T-helper 2 cell treated with Interferon-gamma antibody and Interleukin-4, amounts not matched to agents 5 μg/mL and 100 μg/mL, for 36 hours (primary cell): ENCODE results near the gene KRTAP10-10.

Experiments
- DNase-seq: peaks from one replicate; pipeline ENCODE4 v3.0.0; 2021; ENCODE audit warnings: low spot score
- H3K27ac Mint-ChIP-seq: one replicate; pipeline ENCODE4 v1.8.0; 2021; ENCODE audit warnings: mild to moderate bottlenecking, mixed read lengths
- H3K27me3 Mint-ChIP-seq: one replicate; pipeline ENCODE4 v1.8.0; 2021; ENCODE audit warnings: low read depth, mixed read lengths
- H3K36me3 Mint-ChIP-seq: one replicate; pipeline ENCODE4 v1.8.0; 2021; ENCODE audit warnings: low read depth, mixed read lengths
- H3K4me1 Mint-ChIP-seq: one replicate; pipeline ENCODE4 v1.8.0; 2021; ENCODE audit warnings: low read depth, mixed read lengths
- H3K4me3 Mint-ChIP-seq: one replicate; pipeline ENCODE4 v1.8.0; 2022; ENCODE audit warnings: mild to moderate bottlenecking, moderate library complexity, mixed read lengths
- H3K9me3 Mint-ChIP-seq: one replicate; pipeline ENCODE4 v1.8.0; 2021; ENCODE audit warnings: mixed read lengths

KRTAP10-10 gene

DNA sequence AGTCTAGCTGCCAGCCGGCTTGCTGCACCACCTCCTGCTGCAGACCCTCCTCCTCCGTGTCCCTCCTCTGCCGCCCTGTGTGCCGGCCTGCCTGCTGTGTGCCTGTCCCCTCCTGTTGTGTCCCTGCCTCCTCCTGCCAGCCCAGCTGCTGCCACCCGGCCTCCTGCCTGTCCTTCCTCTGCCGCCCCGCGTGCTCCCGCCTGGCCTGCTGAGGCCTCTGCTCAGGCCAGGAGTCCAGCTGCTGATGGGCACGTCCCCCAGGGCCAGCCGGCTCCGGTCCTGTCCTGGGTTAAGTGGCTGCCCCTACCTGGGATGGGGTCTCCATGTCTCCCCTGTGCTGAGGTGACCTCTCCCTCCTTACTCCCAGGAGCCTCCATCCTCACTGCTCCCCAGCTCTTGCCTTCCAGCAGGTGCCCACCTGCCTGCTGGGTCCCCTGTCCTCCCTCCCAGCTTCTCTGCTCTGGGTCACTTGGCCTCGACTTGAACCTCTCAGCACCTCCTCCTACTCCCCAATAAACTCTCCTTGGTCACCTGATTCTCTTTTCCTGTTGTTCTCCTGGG is 24.4 kb upstream of the KRTAP10-10 start:
- DNase-seq: no peak
- no peaks in the 10 kb centered on the region for H3K27me3 Mint-ChIP-seq
- no peaks in the 10 kb centered on the region for H3K4me1 Mint-ChIP-seq
- no peak overlapping the region for H3K4me3 Mint-ChIP-seq
- H3K36me3 Mint-ChIP-seq: no peaks in the 10 kb centered on the region
- no peak overlapping the region for H3K27ac Mint-ChIP-seq
- peaks cover 31% of the 10 kb centered on the region for H3K9me3 Mint-ChIP-seq

DNA sequence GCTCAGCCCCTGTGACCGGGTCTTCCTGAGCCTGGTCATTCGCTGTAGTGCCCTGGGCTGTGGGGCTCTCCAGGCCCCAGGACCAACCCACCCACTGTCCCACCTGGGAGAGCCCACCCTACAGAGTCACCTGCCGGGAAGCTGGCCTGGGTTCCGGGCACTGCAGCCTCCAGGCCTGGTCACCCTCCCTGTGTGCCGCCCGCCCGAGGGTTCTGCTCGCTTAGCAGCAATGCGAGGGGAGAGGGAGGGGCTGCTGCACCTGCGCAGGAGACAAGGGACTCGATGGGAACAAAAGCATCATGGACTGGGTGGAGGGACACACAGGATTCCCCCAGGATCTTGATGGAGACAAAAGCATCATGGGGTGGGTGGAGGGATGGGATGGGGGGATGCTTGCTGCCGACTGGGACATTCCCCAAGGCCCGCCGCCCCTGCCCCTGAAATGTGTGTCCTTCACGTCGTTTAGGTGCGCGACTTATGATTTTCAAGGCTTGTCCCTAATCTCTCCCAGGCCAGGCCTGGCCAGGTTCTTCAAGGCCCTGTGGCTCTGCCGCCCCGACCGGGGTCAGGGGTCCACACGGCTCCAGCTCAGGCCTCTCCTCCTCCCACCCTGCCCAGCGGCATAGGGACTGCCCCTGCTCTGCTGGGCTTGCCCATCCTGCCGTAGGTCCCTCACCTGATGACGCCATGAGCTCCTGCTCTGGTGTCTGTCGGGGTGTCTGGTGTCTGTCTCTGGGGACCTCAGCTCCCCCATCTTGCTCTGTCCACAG is 23.6 kb upstream of the KRTAP10-10 start:
- no peak for DNase-seq
- H3K9me3 Mint-ChIP-seq: peaks cover 37% of the 10 kb centered on the region
- peaks cover 4% of the 10 kb centered on the region for H3K36me3 Mint-ChIP-seq
- peaks cover under 1% of the 10 kb centered on the region for H3K4me1 Mint-ChIP-seq
- no peak overlapping the region for H3K27ac Mint-ChIP-seq
- no peak overlapping the region for H3K4me3 Mint-ChIP-seq
- no peaks in the 10 kb centered on the region for H3K27me3 Mint-ChIP-seq

DNA sequence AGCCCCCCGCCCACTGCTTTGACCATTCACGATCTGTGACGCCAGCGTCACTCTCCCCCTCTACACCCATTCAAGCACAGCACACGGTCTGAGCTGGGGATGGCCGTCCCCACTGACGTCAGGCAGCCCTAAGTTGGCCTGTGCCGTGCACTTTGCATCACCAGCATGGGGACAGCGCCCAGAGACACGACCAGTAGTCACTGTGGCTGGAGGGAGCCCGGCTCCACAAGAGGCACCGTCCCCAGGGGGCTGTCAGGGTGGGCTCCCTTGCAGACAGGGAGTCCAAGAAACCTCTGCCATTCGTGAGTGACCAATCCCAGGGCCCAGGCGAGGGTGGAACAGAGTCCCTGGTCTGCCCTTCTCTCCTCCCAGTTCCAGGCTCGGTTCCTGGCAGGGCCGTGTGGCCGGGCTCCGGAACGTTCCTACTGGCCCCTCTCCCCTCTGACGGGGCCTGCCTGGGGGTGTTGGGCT is 23.0 kb upstream of the KRTAP10-10 start:
- peaks cover 10% of the 10 kb centered on the region for H3K36me3 Mint-ChIP-seq
- H3K4me1 Mint-ChIP-seq: peaks cover 7% of the 10 kb centered on the region
- no peak overlapping the region for H3K27ac Mint-ChIP-seq
- no peak overlapping the region for H3K4me3 Mint-ChIP-seq
- no peaks in the 10 kb centered on the region for H3K27me3 Mint-ChIP-seq
- H3K9me3 Mint-ChIP-seq: peaks cover 38% of the 10 kb centered on the region
- no peak for DNase-seq

DNA sequence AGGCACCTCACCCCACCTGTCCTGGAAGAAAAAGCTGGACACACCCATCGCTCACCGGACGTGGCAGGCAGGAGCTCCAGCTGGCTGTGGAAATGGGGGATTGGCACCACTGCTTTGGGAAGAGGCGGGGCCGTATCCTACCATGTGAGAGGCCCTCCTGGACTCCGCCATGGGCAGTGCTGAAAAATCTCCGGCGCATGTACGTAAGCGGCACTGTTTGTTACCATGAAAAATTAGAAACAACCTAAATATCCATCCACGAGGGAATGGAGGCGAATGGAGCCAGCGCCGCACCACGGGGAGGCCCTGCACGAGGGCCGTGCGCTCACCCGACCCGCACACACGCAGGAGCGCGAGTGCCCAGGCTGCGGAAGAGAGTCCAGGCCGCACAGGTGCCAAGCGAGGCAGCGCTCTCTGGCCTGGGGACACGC is 22.2 kb upstream of the KRTAP10-10 start:
- no peaks in the 10 kb centered on the region for H3K27me3 Mint-ChIP-seq
- peaks cover 38% of the 10 kb centered on the region for H3K9me3 Mint-ChIP-seq
- peaks cover 18% of the 10 kb centered on the region for H3K36me3 Mint-ChIP-seq
- no peak overlapping the region for H3K27ac Mint-ChIP-seq
- no peak overlapping the region for H3K4me3 Mint-ChIP-seq
- H3K4me1 Mint-ChIP-seq: peaks cover 9% of the 10 kb centered on the region
- DNase-seq: no peak

DNA sequence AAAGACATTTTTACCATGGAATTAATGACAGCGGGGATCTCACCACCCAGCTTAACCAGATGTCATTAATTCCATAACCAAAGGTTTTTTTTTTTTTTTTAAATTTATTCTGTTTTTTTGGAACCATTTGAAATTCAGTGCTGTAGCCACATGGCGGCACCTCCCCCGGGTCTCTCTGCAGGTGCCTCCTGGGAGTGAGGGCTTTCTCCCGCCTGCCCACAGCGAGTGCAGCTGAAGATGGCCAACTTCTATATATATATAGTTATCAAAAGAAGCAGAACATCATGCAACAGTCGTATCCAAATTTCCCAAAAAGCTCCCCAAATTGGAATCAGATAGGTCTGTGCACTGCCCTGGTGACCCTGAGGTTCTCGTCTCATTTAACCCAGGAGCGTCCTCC is 21.7 kb upstream of the KRTAP10-10 start:
- H3K36me3 Mint-ChIP-seq: peaks cover 20% of the 10 kb centered on the region
- H3K27ac Mint-ChIP-seq: no peak overlapping the region
- DNase-seq: no peak
- H3K4me3 Mint-ChIP-seq: no peak overlapping the region
- H3K4me1 Mint-ChIP-seq: peaks cover 9% of the 10 kb centered on the region
- no peaks in the 10 kb centered on the region for H3K27me3 Mint-ChIP-seq
- peaks cover 39% of the 10 kb centered on the region for H3K9me3 Mint-ChIP-seq

DNA sequence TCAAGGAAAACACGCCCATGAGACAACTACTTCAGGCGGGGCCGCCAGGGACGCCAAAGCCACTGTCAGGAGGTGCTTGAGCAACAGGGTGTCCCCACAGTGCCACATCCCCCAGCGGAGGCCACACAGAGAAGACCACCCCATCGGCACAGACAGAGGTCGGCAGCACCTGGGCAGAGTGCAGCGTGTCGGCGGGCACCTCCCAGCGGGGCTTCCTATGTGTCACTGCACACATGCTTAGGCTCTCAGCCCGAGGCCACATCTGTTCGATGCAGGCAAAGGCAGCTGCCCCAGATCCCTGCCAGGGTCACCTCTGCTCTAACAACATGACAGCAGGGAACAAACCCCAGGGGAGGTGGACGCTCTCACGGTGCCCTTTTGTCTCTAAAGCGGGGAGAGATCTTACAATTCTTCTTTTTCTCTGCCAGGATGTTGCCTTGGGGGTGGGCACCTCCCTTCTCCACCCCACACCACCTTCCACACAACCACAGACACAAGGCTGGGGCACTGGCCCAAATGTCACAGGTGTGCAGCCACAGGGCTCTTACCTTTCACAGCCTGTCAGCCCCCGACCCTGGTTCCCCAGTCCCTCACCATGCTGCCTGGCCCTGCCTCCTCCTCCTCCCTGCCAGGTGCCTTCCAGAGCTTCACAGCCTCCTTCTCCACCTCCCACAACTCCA is 21.1 kb upstream of the KRTAP10-10 start:
- peaks cover 9% of the 10 kb centered on the region for H3K4me1 Mint-ChIP-seq
- H3K36me3 Mint-ChIP-seq: peaks cover 23% of the 10 kb centered on the region
- H3K9me3 Mint-ChIP-seq: peaks cover 39% of the 10 kb centered on the region
- peak overlapping the region; percentile 36 for H3K27ac Mint-ChIP-seq
- no peaks in the 10 kb centered on the region for H3K27me3 Mint-ChIP-seq
- no peak overlapping the region for H3K4me3 Mint-ChIP-seq
- DNase-seq: no peak

DNA sequence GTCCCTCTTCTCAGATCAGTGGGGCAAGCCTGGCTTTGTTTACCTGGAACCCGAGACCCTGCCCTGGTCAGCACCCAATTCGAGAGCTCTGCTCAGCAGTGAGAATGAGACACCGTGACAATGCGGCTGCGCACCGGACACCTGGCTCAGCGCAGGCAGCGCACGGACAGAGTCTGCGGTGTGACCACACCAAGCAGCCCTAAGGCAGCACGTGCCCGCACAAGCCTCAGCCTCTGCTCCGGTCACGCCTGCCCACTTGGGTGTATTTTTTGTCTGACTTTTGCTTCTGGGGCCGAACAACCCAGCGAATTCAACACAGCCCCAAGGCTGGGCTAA is 20.6 kb upstream of the KRTAP10-10 start:
- no peak overlapping the region for H3K27ac Mint-ChIP-seq
- no peak overlapping the region for H3K4me3 Mint-ChIP-seq

DNA sequence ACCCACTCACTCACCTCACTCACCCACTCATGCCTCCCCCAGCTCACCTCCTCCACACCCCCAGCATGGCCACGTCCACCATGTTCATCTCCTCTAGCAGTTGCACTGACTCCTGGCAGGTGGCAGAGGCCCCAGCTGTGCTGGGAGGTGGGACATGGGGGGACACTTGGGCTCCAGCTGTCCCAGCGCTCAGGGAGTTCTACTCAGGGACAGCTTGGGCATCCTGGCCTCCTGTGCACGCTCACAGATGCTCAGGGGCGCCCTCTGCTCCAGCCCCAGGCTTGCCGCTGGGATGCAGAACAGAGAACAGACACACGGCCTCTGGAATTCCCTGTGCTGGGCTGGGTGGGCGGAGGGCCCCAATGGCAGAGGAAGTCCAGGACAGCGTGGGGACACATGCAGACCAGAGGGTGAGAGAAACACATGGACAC is 20.1 kb upstream of the KRTAP10-10 start:
- H3K27ac Mint-ChIP-seq: no peak overlapping the region
- no peak overlapping the region for H3K4me3 Mint-ChIP-seq
- DNase-seq: no peak
- no peaks in the 10 kb centered on the region for H3K27me3 Mint-ChIP-seq
- H3K9me3 Mint-ChIP-seq: peaks cover 39% of the 10 kb centered on the region
- H3K4me1 Mint-ChIP-seq: peaks cover 9% of the 10 kb centered on the region
- H3K36me3 Mint-ChIP-seq: peaks cover 23% of the 10 kb centered on the region

More for the DNA sequence above, 20.6 kb upstream of the KRTAP10-10 start:
- Mint-ChIP-seq H3K36me3 (peaks cover 23% of the 10 kb centered on the region), H3K27me3 (no peaks in the 10 kb centered on the region), H3K9me3 (peaks cover 34% of the 10 kb centered on the region), H3K4me1 (peaks cover 9% of the 10 kb centered on the region)
- DNase-seq: no peak

DNA sequence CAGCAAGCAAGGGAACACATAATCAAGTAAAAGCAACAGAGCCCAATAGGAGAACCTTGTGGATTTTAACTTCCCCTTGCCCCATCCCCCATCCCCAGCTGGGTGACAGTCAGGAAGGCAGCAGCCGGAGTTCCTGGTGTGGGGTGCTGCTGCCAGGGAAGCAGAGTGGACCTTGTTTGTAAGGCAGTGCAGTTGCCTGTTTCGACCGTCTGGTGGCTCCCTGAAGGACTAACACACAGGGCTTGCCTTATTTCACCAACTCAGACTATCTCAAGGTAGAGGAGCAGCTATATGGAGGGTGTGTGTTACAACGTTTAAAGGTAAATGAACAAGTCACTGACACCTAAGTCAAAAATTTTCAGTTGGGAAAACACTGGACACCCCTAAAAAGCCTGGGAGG is 18.7 kb upstream of the KRTAP10-10 start:
- peaks cover 49% of the 10 kb centered on the region for H3K9me3 Mint-ChIP-seq
- peaks cover 26% of the 10 kb centered on the region for H3K36me3 Mint-ChIP-seq
- H3K4me1 Mint-ChIP-seq: peaks cover 9% of the 10 kb centered on the region
- H3K4me3 Mint-ChIP-seq: peak overlapping the region; percentile 62
- H3K27ac Mint-ChIP-seq: peak overlapping the region; percentile 73
- H3K27me3 Mint-ChIP-seq: no peaks in the 10 kb centered on the region
- no peak for DNase-seq

DNA sequence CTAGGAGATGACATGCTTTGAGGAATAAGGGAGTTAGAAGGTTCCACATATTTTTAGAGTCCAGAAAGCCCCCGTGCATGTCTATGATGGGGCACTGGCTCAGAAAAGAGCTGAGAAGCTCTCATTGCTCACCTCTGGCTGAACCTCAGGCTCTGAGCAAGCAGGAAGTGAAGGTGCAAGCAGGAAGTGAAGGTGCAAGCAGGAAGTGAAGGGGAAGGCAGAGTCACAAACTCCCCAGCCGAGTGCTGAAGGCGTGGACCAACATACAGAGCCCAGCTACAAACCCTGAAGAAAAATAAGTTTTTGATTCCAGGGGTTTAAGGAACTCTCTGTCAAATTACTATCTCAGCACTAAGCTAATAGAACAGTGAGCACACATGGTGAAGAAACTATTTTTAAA is 18.2 kb upstream of the KRTAP10-10 start:
- H3K27me3 Mint-ChIP-seq: peaks cover under 1% of the 10 kb centered on the region
- H3K9me3 Mint-ChIP-seq: peaks cover 53% of the 10 kb centered on the region
- H3K4me3 Mint-ChIP-seq: peak overlapping the region; percentile 62
- H3K27ac Mint-ChIP-seq: peak overlapping the region; percentile 73
- peaks cover 26% of the 10 kb centered on the region for H3K36me3 Mint-ChIP-seq
- peak; percentile 15 for DNase-seq
- H3K4me1 Mint-ChIP-seq: peaks cover 9% of the 10 kb centered on the region

DNA sequence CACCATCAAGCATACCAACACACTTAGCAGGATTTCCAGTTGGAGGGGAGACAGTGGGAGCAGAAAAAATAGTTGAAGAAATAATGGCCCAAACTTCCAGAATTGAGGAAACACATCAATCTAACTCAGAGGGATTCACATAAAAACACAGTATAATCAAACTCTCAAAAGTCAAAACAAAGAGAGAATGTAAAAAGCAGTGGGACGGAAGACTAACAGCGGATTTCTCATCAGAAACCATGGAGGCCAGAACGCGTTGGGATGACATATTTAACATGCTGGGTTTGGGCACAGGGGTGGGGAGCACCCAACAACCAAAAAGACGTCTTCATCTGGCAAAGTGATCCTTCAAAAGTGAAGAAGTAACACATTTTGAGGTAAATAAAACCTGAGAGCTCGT is 17.3 kb upstream of the KRTAP10-10 start:
- Mint-ChIP-seq H3K36me3 (peaks cover 30% of the 10 kb centered on the region), H3K4me3 (no peak overlapping the region), H3K27ac (no peak overlapping the region), H3K27me3 (peaks cover 3% of the 10 kb centered on the region), H3K9me3 (peaks cover 63% of the 10 kb centered on the region), H3K4me1 (peaks cover 9% of the 10 kb centered on the region)
- DNase-seq: no peak

DNA sequence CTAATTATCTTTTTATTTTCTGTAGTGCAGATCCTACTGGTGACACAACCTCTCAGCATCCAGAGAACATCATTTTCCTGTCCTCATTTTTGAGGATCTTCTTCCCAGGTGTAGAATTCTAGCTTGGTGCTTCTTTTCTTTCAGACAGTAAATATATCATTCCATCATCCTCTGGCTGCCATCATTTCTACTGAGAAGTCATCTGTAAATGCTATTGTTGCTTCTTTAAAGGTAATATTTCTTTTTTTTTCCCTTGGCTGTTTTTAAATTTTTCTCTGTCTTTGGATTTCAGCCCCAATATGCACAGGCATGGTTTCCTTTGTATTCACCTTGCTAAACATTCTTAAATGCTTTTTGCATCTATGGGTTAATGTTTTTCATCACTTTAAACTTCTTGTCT is 13.6 kb upstream of the KRTAP10-10 start:
- peaks cover 8% of the 10 kb centered on the region for H3K4me1 Mint-ChIP-seq
- H3K27me3 Mint-ChIP-seq: peaks cover 3% of the 10 kb centered on the region
- no peak overlapping the region for H3K4me3 Mint-ChIP-seq
- DNase-seq: no peak
- H3K27ac Mint-ChIP-seq: no peak overlapping the region
- peaks cover 60% of the 10 kb centered on the region for H3K9me3 Mint-ChIP-seq
- peaks cover 26% of the 10 kb centered on the region for H3K36me3 Mint-ChIP-seq

DNA sequence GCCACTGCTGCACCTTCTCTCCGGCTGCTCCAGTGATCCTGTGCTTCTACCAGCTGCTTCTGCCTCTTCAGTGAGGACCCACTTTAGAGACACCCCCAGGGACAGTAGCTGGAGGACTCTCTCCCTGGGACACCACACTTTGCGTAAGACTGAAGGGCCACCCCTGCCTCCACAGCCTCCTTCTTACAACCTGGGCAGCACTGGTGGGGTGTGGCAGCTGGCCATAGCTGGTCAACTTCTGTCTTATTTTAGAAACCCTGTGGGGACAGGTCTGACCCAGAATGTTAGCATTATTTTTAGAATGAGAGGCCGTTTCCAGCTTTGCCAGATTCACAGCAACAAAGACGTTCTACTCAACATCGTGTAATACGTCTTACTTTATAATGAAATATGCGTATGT is 11.4 kb upstream of the KRTAP10-10 start:
- no peak overlapping the region for H3K4me3 Mint-ChIP-seq
- H3K9me3 Mint-ChIP-seq: peaks cover 49% of the 10 kb centered on the region
- H3K36me3 Mint-ChIP-seq: peaks cover 10% of the 10 kb centered on the region
- peaks cover 6% of the 10 kb centered on the region for H3K4me1 Mint-ChIP-seq
- peaks cover 3% of the 10 kb centered on the region for H3K27me3 Mint-ChIP-seq
- no peak overlapping the region for H3K27ac Mint-ChIP-seq
- no peak for DNase-seq

DNA sequence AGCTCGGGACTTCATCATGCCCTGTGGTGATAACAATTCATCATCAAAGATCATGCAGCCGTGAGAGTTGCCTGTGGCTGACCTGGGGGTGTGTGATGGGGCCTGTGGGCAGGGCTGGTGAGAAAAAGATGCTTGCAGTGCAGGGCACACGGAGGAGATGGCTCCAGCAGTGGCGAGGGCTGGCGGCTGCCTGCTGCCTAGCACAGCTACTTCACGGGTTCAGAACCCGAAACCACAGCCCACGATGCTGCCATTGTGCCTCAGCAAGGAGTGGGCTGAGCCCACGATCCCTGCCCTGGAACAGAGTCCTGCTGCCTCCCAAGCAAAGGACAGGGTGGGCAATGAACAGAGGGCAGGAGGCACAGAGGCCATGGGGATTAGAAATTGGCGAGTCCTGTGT is 10.9 kb upstream of the KRTAP10-10 start:
- peaks cover 6% of the 10 kb centered on the region for H3K4me1 Mint-ChIP-seq
- H3K9me3 Mint-ChIP-seq: peaks cover 52% of the 10 kb centered on the region
- H3K27me3 Mint-ChIP-seq: peaks cover 3% of the 10 kb centered on the region
- no peak overlapping the region for H3K4me3 Mint-ChIP-seq
- DNase-seq: no peak
- peaks cover 12% of the 10 kb centered on the region for H3K36me3 Mint-ChIP-seq
- no peak overlapping the region for H3K27ac Mint-ChIP-seq
